Measurements from ENCODE around the gene WDR4.

- TF ChIP-seq CTCF (IDR thresholded peaks at IDR 0.05) (no peak), SIN3A (IDR thresholded peaks at IDR 0.05; ENCODE audit: borderline replicate concordance, low read depth, low read length) (no peak), RAD21 (IDR thresholded peaks at IDR 0.05; ENCODE audit: low read length) (no peak), MXI1 (IDR thresholded peaks at IDR 0.05; ENCODE audit: low read depth, low read length) (no peak), TCF12 (IDR thresholded peaks at IDR 0.05) (no peak), EP300 (IDR thresholded peaks at IDR 0.05; ENCODE audit: borderline replicate concordance in 1 of 2, low read depth in 1 of 2, low read length in 1 of 2) (no peak)
Measured at GRCh38 chr21:42918291-42918690, 39.0 kb upstream of the WDR4 start.
